DND-41 (cell line): ENCODE measurements around the gene SDHAF2.

Experiments used
- CTCF ChIP-seq: IDR thresholded peaks from 2 replicates; pipeline ENCODE4 v1.5.1; 2012; ENCODE audit warnings: borderline replicate concordance, low read length, moderate library complexity, mild to moderate bottlenecking; ENCODE audit not compliant: poor library complexity, severe bottlenecking; ENCODE audit errors: extremely low read depth
- EZH2 ChIP-seq: IDR thresholded peaks from 3 replicates; pipeline ENCODE4 v1.6.1; 2012; ENCODE audit warnings: borderline replicate concordance, low read depth, mild to moderate bottlenecking, moderate library complexity, low read length, inconsistent platforms; ENCODE audit not compliant: severe bottlenecking

- TF ChIP-seq CTCF (no peak), EZH2 (no peak)
Observed at GRCh38 chr11:61425367-61426131, 4.4 kb upstream of the SDHAF2 start.
